ENCODE data around the gene LBX1. TPM values are rescaled to one million over a fixed set of nuclear protein-coding genes. Genes with fewer than 3 reads are reported as not detected.

LBX1 gene
- total and polyA plus RNA-seq, 2 donors (not counting 1 experiment from before 2014, with no cell fraction given): not detected

DNA sequence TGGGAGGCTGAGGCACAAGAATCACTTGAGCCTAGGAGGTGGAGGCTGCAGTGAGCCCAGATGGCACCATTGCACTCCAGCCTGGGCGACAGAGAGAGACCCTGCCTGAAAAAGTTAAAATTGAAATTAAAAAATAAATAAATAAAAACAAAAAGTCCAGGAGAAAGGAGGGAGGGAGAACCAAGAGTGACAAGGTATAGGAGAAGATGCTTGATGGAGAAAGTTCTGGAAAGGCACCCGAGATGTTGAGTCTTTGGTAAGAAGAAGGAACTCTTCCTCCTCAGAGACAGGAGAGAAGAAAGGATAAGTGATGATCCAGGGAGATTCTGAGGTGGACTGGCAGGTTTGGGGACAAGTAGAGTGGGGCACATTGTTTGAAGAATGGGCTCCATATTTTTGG lies 17.4 kb upstream of the LBX1 start:
- Histone ChIP-seq H3K79me2 (ENCODE audit: control insufficient read depth, insufficient read depth, low read length) (no peaks in the 10 kb centered on the region), H2AFZ (ENCODE audit: insufficient read depth, low read depth, low read length, poor library complexity, severe bottlenecking) (no peak overlapping the region), H3K27me3 (replicated peaks in 1 of 4; ENCODE audit: control extremely low read depth in 1 of 4, control insufficient read depth in 3 of 4, insufficient read depth in 4 of 4, low read length in 3 of 4) (peaks cover 0 to 34% (median 1%) of the 10 kb centered on the region in 4 experiments), H3K9ac (ENCODE audit: low read length) (no peak overlapping the region), H3K36me3 (replicated peaks in 1 of 2; ENCODE audit: control extremely low read depth in 1 of 2, control insufficient read depth in 1 of 2, extremely low read depth in 1 of 2, insufficient read depth in 2 of 2, low read length in 1 of 2) (no peaks in the 10 kb centered on the region), H4K20me1 (ENCODE audit: control insufficient read depth, insufficient read depth, low read length, poor library complexity, severe bottlenecking) (no peaks in the 10 kb centered on the region), H3K4me1 (ENCODE audit: control insufficient read depth in 2 of 2, insufficient read depth in 2 of 2, low read length in 2 of 2) (no peaks in the 10 kb centered on the region), H3K27ac (ENCODE audit: low read length in 2 of 2) (no peak overlapping the region), H3K4me2 (replicated peaks; ENCODE audit: low read depth, low read length, poor library complexity, severe bottlenecking) (no peak overlapping the region), H3K9me3 (ENCODE audit: control extremely low read depth in 1 of 3, control insufficient read depth in 2 of 3, insufficient read depth in 1 of 3, low read length in 2 of 3) (peaks cover 0 to 7% (median 0%) of the 10 kb centered on the region in 3 donors), H3K4me3 (ENCODE audit: control extremely low read depth in 1 of 5, extremely low read depth in 1 of 5, insufficient read depth in 1 of 5, low read depth in 2 of 5, low read length in 4 of 5) (no peak overlapping the region)
- Mint-ChIP-seq H3K27me3 (peaks cover 51% of the 10 kb centered on the region), H3K4me1 (no peaks in the 10 kb centered on the region), H3K9me3 (ENCODE audit: insufficient read depth) (no peaks in the 10 kb centered on the region), H3K4me3 (no peak overlapping the region), H3K27ac (no peak overlapping the region)
- WGBS (ENCODE audit: insufficient coverage): 100% methylated on average over 1 of the region's 2 CpGs
- ATAC-seq (ENCODE audit: low read depth): no peak
- DNase-seq: no peak
- CTCF ChIA-PET: no interaction called here
- POLR2A ChIA-PET: no interaction called here
- TF ChIP-seq, protein P1, sequence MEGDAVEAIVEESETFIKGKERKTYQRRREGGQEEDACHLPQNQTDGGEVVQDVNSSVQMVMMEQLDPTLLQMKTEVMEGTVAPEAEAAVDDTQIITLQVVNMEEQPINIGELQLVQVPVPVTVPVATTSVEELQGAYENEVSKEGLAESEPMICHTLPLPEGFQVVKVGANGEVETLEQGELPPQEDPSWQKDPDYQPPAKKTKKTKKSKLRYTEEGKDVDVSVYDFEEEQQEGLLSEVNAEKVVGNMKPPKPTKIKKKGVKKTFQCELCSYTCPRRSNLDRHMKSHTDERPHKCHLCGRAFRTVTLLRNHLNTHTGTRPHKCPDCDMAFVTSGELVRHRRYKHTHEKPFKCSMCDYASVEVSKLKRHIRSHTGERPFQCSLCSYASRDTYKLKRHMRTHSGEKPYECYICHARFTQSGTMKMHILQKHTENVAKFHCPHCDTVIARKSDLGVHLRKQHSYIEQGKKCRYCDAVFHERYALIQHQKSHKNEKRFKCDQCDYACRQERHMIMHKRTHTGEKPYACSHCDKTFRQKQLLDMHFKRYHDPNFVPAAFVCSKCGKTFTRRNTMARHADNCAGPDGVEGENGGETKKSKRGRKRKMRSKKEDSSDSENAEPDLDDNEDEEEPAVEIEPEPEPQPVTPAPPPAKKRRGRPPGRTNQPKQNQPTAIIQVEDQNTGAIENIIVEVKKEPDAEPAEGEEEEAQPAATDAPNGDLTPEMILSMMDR (IDR thresholded peaks at IDR 0.05): no peak
- no peak for TF ChIP-seq EZH2 (IDR thresholded peaks at IDR 0.05; ENCODE audit: borderline replicate concordance, insufficient read depth, low read depth, low read length, poor library complexity, severe bottlenecking)
- intact Hi-C loops (cut with micrococcal nuclease): no loop called here

DNA sequence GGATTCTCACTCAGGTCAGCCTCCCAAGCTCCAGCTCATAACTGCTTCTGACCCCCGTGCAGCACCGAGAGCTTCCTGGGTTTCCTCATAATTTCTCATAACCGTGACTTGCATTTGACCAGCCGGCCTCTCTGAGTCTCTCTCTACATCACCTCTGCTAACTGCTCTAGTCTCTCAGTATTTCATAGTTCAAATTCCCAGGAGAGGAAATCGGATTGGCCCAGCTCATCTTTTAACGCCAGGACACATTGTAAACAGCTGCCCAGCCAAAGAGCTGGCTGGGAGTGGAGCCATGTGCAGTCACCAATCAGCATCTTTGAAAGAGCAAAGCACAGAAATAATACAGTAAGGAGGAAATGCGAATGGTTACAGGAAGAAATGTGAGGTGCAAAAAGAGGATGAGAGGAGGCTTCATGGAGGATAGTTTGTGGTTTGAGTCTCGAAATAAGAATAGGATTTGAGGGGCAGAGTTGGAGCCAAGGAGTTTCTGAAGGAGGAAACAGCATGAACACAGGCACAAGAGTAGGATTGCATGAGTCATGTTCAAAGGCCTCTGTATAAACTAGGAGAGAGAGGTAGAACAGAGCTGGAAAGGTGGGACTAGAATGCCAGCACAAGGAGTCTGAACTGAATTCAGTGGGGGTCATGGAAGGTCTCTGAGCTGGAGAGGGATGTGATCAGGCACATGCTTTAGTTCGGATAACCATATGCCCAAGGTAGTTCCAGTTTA lies 15.2 kb upstream of the LBX1 start:
- peaks cover 0 to 41% (median 12%) of the 10 kb centered on the region in 4 experiments for H3K27me3 ChIP-seq (replicated peaks in 1 of 4; ENCODE audit: control extremely low read depth in 1 of 4, control insufficient read depth in 3 of 4, insufficient read depth in 4 of 4, low read length in 3 of 4)

More for the DNA sequence above, 15.2 kb upstream of the LBX1 start:
- CTCF ChIA-PET: interaction anchor here (1.5 kb wide), 1 partner anchor 47 kb away, joined by 5 read pairs; no protein-coding TSS in a partner anchor
- peaks cover 65% of the 10 kb centered on the region for H3K27me3 Mint-ChIP-seq
- Histone ChIP-seq H3K9ac (ENCODE audit: low read length) (no peak overlapping the region), H3K4me3 (ENCODE audit: control extremely low read depth in 1 of 5, extremely low read depth in 1 of 5, insufficient read depth in 1 of 5, low read depth in 2 of 5, low read length in 4 of 5) (no peak overlapping the region), H3K27ac (ENCODE audit: low read length in 2 of 2) (no peak overlapping the region), H3K4me2 (replicated peaks; ENCODE audit: low read depth, low read length, poor library complexity, severe bottlenecking) (no peak overlapping the region), H4K20me1 (ENCODE audit: control insufficient read depth, insufficient read depth, low read length, poor library complexity, severe bottlenecking) (no peaks in the 10 kb centered on the region), H2AFZ (ENCODE audit: insufficient read depth, low read depth, low read length, poor library complexity, severe bottlenecking) (no peak overlapping the region), H3K36me3 (replicated peaks in 1 of 2; ENCODE audit: control extremely low read depth in 1 of 2, control insufficient read depth in 1 of 2, extremely low read depth in 1 of 2, insufficient read depth in 2 of 2, low read length in 1 of 2) (no peaks in the 10 kb centered on the region), H3K4me1 (ENCODE audit: control insufficient read depth in 2 of 2, insufficient read depth in 2 of 2, low read length in 2 of 2) (peaks cover 0 to 2% of the 10 kb centered on the region in 2 donors), H3K9me3 (ENCODE audit: control extremely low read depth in 1 of 3, control insufficient read depth in 2 of 3, insufficient read depth in 1 of 3, low read length in 2 of 3) (peaks cover 0 to 7% (median 0%) of the 10 kb centered on the region in 3 donors), H3K79me2 (ENCODE audit: control insufficient read depth, insufficient read depth, low read length) (no peaks in the 10 kb centered on the region)
- no peaks in the 10 kb centered on the region for H3K9me3 Mint-ChIP-seq (ENCODE audit: insufficient read depth)
- POLR2A ChIA-PET: no interaction called here
- ATAC-seq (ENCODE audit: low read depth) (no peak), DNase-seq (no peak)
- no peak overlapping the region for H3K4me3 Mint-ChIP-seq
- intact Hi-C loops (cut with micrococcal nuclease): no loop called here
- H3K27ac Mint-ChIP-seq: no peak overlapping the region
- 69% methylated on average over 7 of the region's 9 CpGs for WGBS (ENCODE audit: insufficient coverage)
- TF ChIP-seq, protein P1 (IDR thresholded peaks at IDR 0.05): no peak
- TF ChIP-seq EZH2 (IDR thresholded peaks at IDR 0.05; ENCODE audit: borderline replicate concordance, insufficient read depth, low read depth, low read length, poor library complexity, severe bottlenecking): no peak
- no peaks in the 10 kb centered on the region for H3K4me1 Mint-ChIP-seq
